LoVo (cell line): ENCODE results near the gene SPATS2L.

Experiments
- DNase-seq: peaks from one replicate; pipeline ENCODE4 v3.0.0-alpha.2; 2016; ENCODE audit warnings: low spot score

Gene SPATS2L

GRCh38 chr2:200378652-200379290, 72.3 kb downstream of the SPATS2L start:
- no peak for DNase-seq

- DNase-seq = no peak
Observed at GRCh38 chr2:200379481-200380090, 73.1 kb downstream of the SPATS2L start.

- no peak for DNase-seq
Observed at GRCh38 chr2:200380091-200380561, 73.6 kb downstream of the SPATS2L start.

- DNase-seq = peak; percentile 22
Observed at GRCh38 chr2:200380833-200381542, 74.5 kb downstream of the SPATS2L start.

- DNase-seq = no peak
Observed at GRCh38 chr2:200382874-200383273, 76.4 kb downstream of the SPATS2L start.

GRCh38 chr2:200383380-200384110, 77.1 kb downstream of the SPATS2L start:
- DNase-seq = peak; percentile 71

GRCh38 chr2:200385063-200385635, 78.7 kb downstream of the SPATS2L start:
- DNase-seq = no peak

GRCh38 chr2:200393191-200393590, 86.7 kb downstream of the SPATS2L start:
- DNase-seq = no peak

- DNase-seq = no peak
Observed at GRCh38 chr2:200394045-200394444, 87.6 kb downstream of the SPATS2L start.

- no peak for DNase-seq
Observed at GRCh38 chr2:200396781-200397242, 90.3 kb downstream of the SPATS2L start.

GRCh38 chr2:200397785-200398184, 91.3 kb downstream of the SPATS2L start:
- DNase-seq = no peak

GRCh38 chr2:200399046-200399445, 92.6 kb downstream of the SPATS2L start:
- no peak for DNase-seq

- no peak for DNase-seq
Observed at GRCh38 chr2:200399636-200400035, 93.1 kb downstream of the SPATS2L start.

- DNase-seq = no peak
Observed at GRCh38 chr2:200403814-200404213, 97.3 kb downstream of the SPATS2L start.

- DNase-seq = no peak
Observed at GRCh38 chr2:200404615-200405014, 98.1 kb downstream of the SPATS2L start.

- DNase-seq = peak; percentile 91
Observed at GRCh38 chr2:200405599-200406298, 99.3 kb downstream of the SPATS2L start.

- peak; percentile 38 for DNase-seq
Observed at GRCh38 chr2:200406379-200406778, 99.9 kb downstream of the SPATS2L start.

GRCh38 chr2:200408428-200409316, 102.2 kb downstream of the SPATS2L start:
- peak; percentile 61 for DNase-seq

- DNase-seq = no peak
Observed at GRCh38 chr2:200411831-200412230, 105.3 kb downstream of the SPATS2L start.

GRCh38 chr2:200414367-200414766, 107.9 kb downstream of the SPATS2L start:
- DNase-seq = no peak
